Mucosa of descending colon (tissue), 3 donors: ENCODE measurements around the gene DCBLD1. TPM values are rescaled to one million over a fixed set of nuclear protein-coding genes. Genes with fewer than 3 reads are reported as not detected.

Experiments used
- ATAC-seq: fragments of 200-7000 bp; cut with Tn5 transposase; one replicate; pipeline ENCODE4 v1.9.1; 2020; ENCODE audit warnings: mild to moderate bottlenecking, moderate library complexity
- DNase-seq, 3 donors: peaks; one replicate each; pipeline ENCODE4 v3.0.0-alpha.2; 2020
- H3K36me3 ChIP-seq: fragments of 200-600 bp; one replicate; pipeline ENCODE4 v1.8.0; 2021; ENCODE audit warnings: low read depth, mild to moderate bottlenecking
- H3K4me1 ChIP-seq: fragments of 200-600 bp; one replicate; pipeline ENCODE4 v1.8.0; 2021; ENCODE audit warnings: low read depth, mild to moderate bottlenecking
- H3K4me3 ChIP-seq: fragments of 200-600 bp; one replicate; pipeline ENCODE4 v1.8.0; 2021; ENCODE audit warnings: mild to moderate bottlenecking
- H3K9me3 ChIP-seq: fragments of 200-600 bp; one replicate; pipeline ENCODE4 v1.8.0; 2021; ENCODE audit warnings: mild to moderate bottlenecking
- intact Hi-C, 2 donors: fragments of 100-400 bp; cut with DNase I in 1 of 2; cut with micrococcal nuclease in 1 of 2; formaldehyde crosslinking; loops; one replicate each; pipeline versions ENCODE4 v1.11.0 to v1.11.1; 2022; cut with DNase I, micrococcal nuclease
- total RNA-seq, 3 donors: library from RNA; stranded (reverse); fragmentation: NEBNext Ultra II Directional in 2 of 3; extraction: Animal tissue kit (Norgen Biotek cat#: 25700) in 2 of 3; gene quantifications; one replicate each; pipeline versions ENCODE4 v1.2.1 to v1.2.4, GENCODE V29; 2021 to 2023
- TF ChIP-seq, protein P1 (sequence below): fragments of 200-600 bp; IDR thresholded peaks from one replicate; pipeline ENCODE4 v1.8.0; 2022; ENCODE audit warnings: antibody characterized with exemption, mild to moderate bottlenecking
- donor health status: DM: no; HTN: no; CAD: no; lungs with moderate emphysema.
- donor health status: DM: no; HTN: no; CAD: no.
- donor health status: DM: no; HTN: yes; CAD: no.

The DCBLD1 gene
- total RNA-seq, 3 donors from 2014 or later, result 11.3 to 16.8 (median 11.4) TPM

- intact Hi-C loops, result loop anchor here (5.0 kb wide), 2 partner anchors 107 to 112 kb away; no protein-coding TSS in a partner anchor
- no peaks in the 10 kb centered on the region for H3K36me3 ChIP-seq
- DNase-seq (no peak), ATAC-seq (no peak)
- H3K9me3 ChIP-seq, result no peaks in the 10 kb centered on the region
- TF ChIP-seq, protein P1, sequence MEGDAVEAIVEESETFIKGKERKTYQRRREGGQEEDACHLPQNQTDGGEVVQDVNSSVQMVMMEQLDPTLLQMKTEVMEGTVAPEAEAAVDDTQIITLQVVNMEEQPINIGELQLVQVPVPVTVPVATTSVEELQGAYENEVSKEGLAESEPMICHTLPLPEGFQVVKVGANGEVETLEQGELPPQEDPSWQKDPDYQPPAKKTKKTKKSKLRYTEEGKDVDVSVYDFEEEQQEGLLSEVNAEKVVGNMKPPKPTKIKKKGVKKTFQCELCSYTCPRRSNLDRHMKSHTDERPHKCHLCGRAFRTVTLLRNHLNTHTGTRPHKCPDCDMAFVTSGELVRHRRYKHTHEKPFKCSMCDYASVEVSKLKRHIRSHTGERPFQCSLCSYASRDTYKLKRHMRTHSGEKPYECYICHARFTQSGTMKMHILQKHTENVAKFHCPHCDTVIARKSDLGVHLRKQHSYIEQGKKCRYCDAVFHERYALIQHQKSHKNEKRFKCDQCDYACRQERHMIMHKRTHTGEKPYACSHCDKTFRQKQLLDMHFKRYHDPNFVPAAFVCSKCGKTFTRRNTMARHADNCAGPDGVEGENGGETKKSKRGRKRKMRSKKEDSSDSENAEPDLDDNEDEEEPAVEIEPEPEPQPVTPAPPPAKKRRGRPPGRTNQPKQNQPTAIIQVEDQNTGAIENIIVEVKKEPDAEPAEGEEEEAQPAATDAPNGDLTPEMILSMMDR, result no peak
- H3K4me3 ChIP-seq, result no peak overlapping the region
- H3K4me1 ChIP-seq, result no peaks in the 10 kb centered on the region
Measured at GRCh38 chr6:117558818-117559217, 76.3 kb downstream of the DCBLD1 start.

GRCh38 chr6:117559299-117559698, 76.8 kb downstream of the DCBLD1 start:
- Histone ChIP-seq H3K4me3 (no peak overlapping the region), H3K4me1 (no peaks in the 10 kb centered on the region), H3K9me3 (no peaks in the 10 kb centered on the region), H3K36me3 (no peaks in the 10 kb centered on the region)
- TF ChIP-seq, protein P1, result no peak
- ATAC-seq, result no peak
- no peak for DNase-seq
- intact Hi-C loops, result loop anchor here (5.0 kb wide), 2 partner anchors 107 to 112 kb away; no protein-coding TSS in a partner anchor

DNA sequence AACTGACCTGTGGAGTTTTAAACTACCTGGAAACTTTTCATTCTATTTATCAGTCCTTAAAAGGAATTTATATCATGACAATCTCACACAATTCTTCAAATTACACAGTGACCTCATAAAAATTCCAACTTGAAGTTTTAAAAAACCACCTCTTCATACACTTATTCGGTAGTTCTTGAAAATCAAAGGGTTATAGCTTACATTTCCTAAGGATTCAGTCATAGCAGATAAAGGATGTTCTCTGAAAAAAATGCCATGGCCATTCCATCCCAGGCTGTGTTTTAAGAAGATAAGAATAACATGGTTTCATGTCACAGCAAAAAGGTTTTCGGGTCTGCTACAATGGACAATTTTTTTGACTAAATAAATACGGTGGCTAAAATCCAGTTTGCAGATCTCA, 78.7 kb downstream of the DCBLD1 start:
- Histone ChIP-seq H3K4me1 (no peaks in the 10 kb centered on the region), H3K36me3 (no peaks in the 10 kb centered on the region), H3K9me3 (no peaks in the 10 kb centered on the region), H3K4me3 (no peak overlapping the region)
- TF ChIP-seq, protein P1, result no peak
- ATAC-seq, result no peak
- DNase-seq, result no peak
- intact Hi-C loops, result no loop called here

DNA sequence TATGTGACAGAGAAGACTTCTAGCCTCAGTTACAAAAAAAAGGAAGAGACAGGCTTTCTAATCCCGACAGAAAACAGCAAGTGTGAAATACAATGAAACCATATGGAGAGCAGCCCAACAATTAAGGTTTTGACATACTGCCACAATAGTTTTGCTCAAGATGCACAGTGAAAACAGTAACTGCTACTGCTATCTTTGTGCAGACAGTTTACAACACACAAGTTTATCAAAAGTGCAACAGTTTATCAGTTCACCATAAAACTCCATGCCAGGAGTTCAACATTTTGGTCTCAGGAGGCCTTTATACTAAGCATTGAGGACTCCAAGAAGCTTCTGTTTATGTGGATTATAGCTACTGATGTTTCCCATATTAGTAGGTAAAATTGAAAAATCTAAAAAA, 82.2 kb downstream of the DCBLD1 start:
- Histone ChIP-seq H3K4me3 (no peak overlapping the region), H3K36me3 (no peaks in the 10 kb centered on the region), H3K9me3 (no peaks in the 10 kb centered on the region), H3K4me1 (no peaks in the 10 kb centered on the region)
- TF ChIP-seq, protein P1, result no peak
- ATAC-seq, result no peak
- intact Hi-C loops, result no loop called here
- no peak for DNase-seq

- ATAC-seq (no peak), DNase-seq (no peak)
- Histone ChIP-seq H3K9me3 (no peaks in the 10 kb centered on the region), H3K4me3 (no peak overlapping the region), H3K36me3 (no peaks in the 10 kb centered on the region), H3K4me1 (no peaks in the 10 kb centered on the region)
- TF ChIP-seq, protein P1, result no peak
- intact Hi-C loops, result no loop called here
Measured at GRCh38 chr6:117568247-117568646, 85.8 kb downstream of the DCBLD1 start.

DNA sequence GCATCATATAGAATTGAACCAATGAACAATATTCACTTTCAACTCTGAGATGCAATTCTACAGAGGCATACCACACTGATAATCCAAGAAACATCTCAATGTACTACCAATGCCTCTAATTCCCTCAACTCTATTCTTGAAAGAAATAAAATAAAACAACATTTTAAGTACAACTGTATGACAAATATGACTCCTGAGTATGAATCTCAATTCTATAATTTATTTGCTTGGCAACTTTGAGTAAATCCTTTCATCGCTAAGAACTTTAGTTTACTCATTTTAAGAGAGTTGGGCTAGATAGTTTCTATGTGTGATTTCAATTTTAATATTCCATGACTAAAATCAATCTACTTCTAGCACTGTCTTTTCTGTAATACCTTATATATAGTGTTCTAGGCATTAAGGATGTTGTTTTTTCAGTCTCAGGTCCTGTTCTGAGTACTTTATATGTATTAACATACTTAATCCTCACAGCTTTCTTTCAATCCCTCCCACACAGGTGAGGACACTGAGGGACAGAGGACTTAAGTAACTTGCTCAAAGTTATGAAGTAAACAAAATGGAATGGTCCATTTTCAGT, 86.4 kb downstream of the DCBLD1 start:
- intact Hi-C loops, result no loop called here
- DNase-seq, result no peak
- no peak for ATAC-seq
- TF ChIP-seq, protein P1, result no peak
- Histone ChIP-seq H3K4me3 (no peak overlapping the region), H3K9me3 (no peaks in the 10 kb centered on the region), H3K36me3 (no peaks in the 10 kb centered on the region), H3K4me1 (no peaks in the 10 kb centered on the region)
